SK-N-SH (cell line): ENCODE data around the gene ZFP36L1.

ENCODE experiments used
- FOXM1 ChIP-seq: IDR thresholded peaks from 2 replicates; pipeline ENCODE4 v1.4.0; 2012; ENCODE audit warnings: low read depth, mild to moderate bottlenecking
- RFX5 ChIP-seq: IDR thresholded peaks from 2 replicates; pipeline ENCODE4 v1.6.1; 2012; ENCODE audit warnings: mild to moderate bottlenecking, improper control_type of control experiment, low read length
- TF ChIP-seq, protein P1 (sequence below): IDR thresholded peaks from 2 replicates; pipeline ENCODE4 v1.6.1; 2012; ENCODE audit warnings: mild to moderate bottlenecking, low read depth, low read length, moderate library complexity

DNA sequence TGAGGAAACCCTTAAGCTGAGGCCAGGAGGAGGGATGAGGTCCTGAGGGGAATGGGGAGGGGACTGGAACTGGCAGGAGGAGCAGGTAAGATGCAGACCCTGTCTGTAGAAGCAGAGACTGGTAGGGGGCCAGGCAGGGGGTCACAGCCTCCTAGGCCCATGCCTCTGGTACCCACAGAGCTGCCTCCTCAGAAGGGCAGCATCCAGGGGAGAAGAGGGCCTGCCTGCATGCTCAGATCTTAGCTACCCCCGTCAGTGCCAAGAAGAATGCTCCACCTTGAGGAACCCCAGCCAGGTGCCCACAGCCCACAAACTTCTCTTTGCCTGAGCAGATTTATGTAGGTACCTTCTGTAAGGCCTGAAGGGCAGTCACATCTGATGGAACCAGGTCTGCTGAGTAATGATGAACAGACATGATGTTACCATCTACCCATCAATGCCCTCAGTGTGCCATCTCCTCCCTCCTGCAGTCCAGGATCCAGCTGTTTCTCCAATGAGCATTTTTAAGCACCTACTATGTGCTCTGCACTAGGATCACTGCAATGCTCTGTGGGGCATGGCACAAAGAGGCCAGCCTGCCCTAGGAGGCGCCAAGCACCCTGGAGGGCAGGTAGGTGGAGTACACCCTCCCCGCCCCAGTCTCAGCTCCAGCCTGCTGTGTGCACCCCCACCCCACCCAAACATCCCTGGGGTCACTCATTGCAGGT lies 24.8 kb upstream of the ZFP36L1 start:
- TF ChIP-seq FOXM1: no peak
- TF ChIP-seq, protein P1, sequence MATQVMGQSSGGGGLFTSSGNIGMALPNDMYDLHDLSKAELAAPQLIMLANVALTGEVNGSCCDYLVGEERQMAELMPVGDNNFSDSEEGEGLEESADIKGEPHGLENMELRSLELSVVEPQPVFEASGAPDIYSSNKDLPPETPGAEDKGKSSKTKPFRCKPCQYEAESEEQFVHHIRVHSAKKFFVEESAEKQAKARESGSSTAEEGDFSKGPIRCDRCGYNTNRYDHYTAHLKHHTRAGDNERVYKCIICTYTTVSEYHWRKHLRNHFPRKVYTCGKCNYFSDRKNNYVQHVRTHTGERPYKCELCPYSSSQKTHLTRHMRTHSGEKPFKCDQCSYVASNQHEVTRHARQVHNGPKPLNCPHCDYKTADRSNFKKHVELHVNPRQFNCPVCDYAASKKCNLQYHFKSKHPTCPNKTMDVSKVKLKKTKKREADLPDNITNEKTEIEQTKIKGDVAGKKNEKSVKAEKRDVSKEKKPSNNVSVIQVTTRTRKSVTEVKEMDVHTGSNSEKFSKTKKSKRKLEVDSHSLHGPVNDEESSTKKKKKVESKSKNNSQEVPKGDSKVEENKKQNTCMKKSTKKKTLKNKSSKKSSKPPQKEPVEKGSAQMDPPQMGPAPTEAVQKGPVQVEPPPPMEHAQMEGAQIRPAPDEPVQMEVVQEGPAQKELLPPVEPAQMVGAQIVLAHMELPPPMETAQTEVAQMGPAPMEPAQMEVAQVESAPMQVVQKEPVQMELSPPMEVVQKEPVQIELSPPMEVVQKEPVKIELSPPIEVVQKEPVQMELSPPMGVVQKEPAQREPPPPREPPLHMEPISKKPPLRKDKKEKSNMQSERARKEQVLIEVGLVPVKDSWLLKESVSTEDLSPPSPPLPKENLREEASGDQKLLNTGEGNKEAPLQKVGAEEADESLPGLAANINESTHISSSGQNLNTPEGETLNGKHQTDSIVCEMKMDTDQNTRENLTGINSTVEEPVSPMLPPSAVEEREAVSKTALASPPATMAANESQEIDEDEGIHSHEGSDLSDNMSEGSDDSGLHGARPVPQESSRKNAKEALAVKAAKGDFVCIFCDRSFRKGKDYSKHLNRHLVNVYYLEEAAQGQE: no peak
- TF ChIP-seq RFX5: no peak
